Heart left ventricle (tissue), 16 donors: ENCODE measurements around the gene HAUS8. TPM values are rescaled to one million over a fixed set of nuclear protein-coding genes. Genes with fewer than 3 reads are reported as not detected.
"Not testable (repeated sequence)": the region's sequence is repeated elsewhere in the genome, so short reads cannot be mapped to it uniquely, and the experiment has no call there.

Experiments used
- ATAC-seq, 4 donors: fragments of 200-7000 bp; cut with Tn5 transposase; one replicate each; pipeline ENCODE4 v1.9.1; 2020 to 2022; ENCODE audit warnings: moderate library complexity in 4 of 4, mild to moderate bottlenecking in 3 of 4, moderate number of reproducible peaks in 1 of 4
- DNase-seq, 5 donors: peaks; one replicate each; pipeline ENCODE4 v3.0.0-alpha.2; 2020
- H3K27ac ChIP-seq, 12 donors: fragments of 200-600 bp; sonication (generic) in 4 of 12; one replicate each; pipeline versions ENCODE4 v1.5.0 to v1.8.0; 2016 to 2022; ENCODE audit warnings: mild to moderate bottlenecking in 2 of 12
- H3K27me3 ChIP-seq, 9 donors: fragments of 200-600 bp; sonication (generic) in 2 of 9; one replicate each; pipeline versions ENCODE4 v1.5.1 to v1.8.0; 2016 to 2022; ENCODE audit warnings: mild to moderate bottlenecking in 3 of 9
- H3K36me3 ChIP-seq, 9 donors: fragments of 200-600 bp; sonication (generic) in 2 of 9; one replicate each; pipeline versions ENCODE4 v1.5.0 to v1.8.0; 2018 to 2022; ENCODE audit warnings: mild to moderate bottlenecking in 2 of 9
- H3K4me1 ChIP-seq, 12 donors: fragments of 200-600 bp; sonication (generic) in 4 of 12; one replicate each; pipeline versions ENCODE4 v1.5.0 to v1.8.0; 2016 to 2022; ENCODE audit warnings: mild to moderate bottlenecking in 3 of 12
- H3K4me3 ChIP-seq, 12 donors: fragments of 200-600 bp; sonication (generic) in 4 of 12; one replicate each; pipeline versions ENCODE4 v1.5.0 to v1.8.0; 2017 to 2022; ENCODE audit warnings: mild to moderate bottlenecking in 9 of 12, moderate library complexity in 4 of 12
- H3K9me3 ChIP-seq, 12 donors: fragments of 200-600 bp; sonication (generic) in 4 of 12; one replicate each; pipeline versions ENCODE4 v1.5.0 to v1.8.0; 2016 to 2022; ENCODE audit warnings: mild to moderate bottlenecking in 1 of 12
- CTCF ChIP-seq, 12 donors: fragments of 200-600 bp; sonication (generic) in 4 of 12; IDR thresholded peaks; one replicate each; pipeline versions ENCODE4 v1.5.0 to v1.8.0; 2018 to 2022; ENCODE audit warnings: antibody characterized with exemption in 12 of 12, mild to moderate bottlenecking in 5 of 12
- POLR2A ChIP-seq, 2 donors: fragments of 450-650 bp; IDR thresholded peaks; one replicate each; pipeline ENCODE4 v1.6.1; 2017; ENCODE audit warnings: antibody characterized with exemption in 2 of 2, mild to moderate bottlenecking in 2 of 2, moderate library complexity in 2 of 2
- WGBS, 4 donors: extraction: QIAGEN DNeasy Blood & Tissue Kit in 2 of 4; methylation state at CpG; one replicate each; pipeline versions ENCODE4 v1.1.5 to v1.1.7; 2013 to 2018; 5-methylcytosine and 5-hydroxymethylcytosine counted together
- intact Hi-C, 10 donors: fragments of 100-400 bp; cut with DNase I; formaldehyde crosslinking; loops; one replicate each; pipeline versions ENCODE4 v1.11.1 to v1.14.2; 2022
- polyA plus RNA-seq, 2 donors: library from polyadenylated mRNA; stranded (reverse); fragments of 200-250 nt; gene quantifications; one replicate each; pipeline ENCODE4 v1.2.3, GENCODE V29; 2013
- total RNA-seq, 9 donors: library from RNA; depleted of rRNA in 2 of 9; stranded (reverse); fragments of >200 nt in 2 of 9; fragmentation: NEBNext Ultra II Directional in 3 of 9; extraction: Animal tissue kit (Norgen Biotek cat#: 25700) in 3 of 9; gene quantifications; one replicate each; pipeline versions ENCODE4 v1.1.0 to v1.2.4, GENCODE V29; 2016 to 2023
- donor health status: ischemic (EF 13 %, LVEDD 7.1; RV severe dilation, severe dysfunction).
- donor health status: healthy with polysubstance abuse.
- donor health status: DM: no; HTN: yes; CAD: no.
- donor health status: DM: no; HTN: no; CAD: no.
- donor health status: ischemic (EF 25% LVEDD 6.9; RV normal size, moderate dysfunction).
- donor health status: ischemic (EF 25% LVEDD 5.7; RV mildly dilated, moderate dysfunction).
- donor health status: healthy.
- donor health status: DM: yes; HTN: yes; CAD: no.
- donor health status: ischemic (EF 35%, LVEDD 5.7; RV mildly dilated, moderate dysfunction).
- donor health status: nonischemic (EF 11% LVEDD 7.7; RV severe dilation, severe dysfunction).
- donor health status: DM: yes; HTN: yes; CAD: no.
- donor health status: PGD.
- donor health status: ischemic (EF 29% LVEDD 5.4; RV normal size, mild dysfunction).
- donor health status: nonischemic (EF 23%, LVEDD 6.1; RV moderate dilation, normal function).

HAUS8 gene
- total and polyA plus RNA-seq, 11 donors, result 2.1 to 9.2 (median 4.7) TPM

GRCh38 chr19:17095141-17095919 is 20.1 kb upstream of the HAUS8 start:
- peaks cover 0 to 70% (median 32%) of the 10 kb centered on the region in 12 donors for H3K4me1 ChIP-seq
- intact Hi-C loops, result loop anchor here in 1 of 10 donors (5.0 kb wide), 1 partner anchor 42 kb away; no protein-coding TSS in a partner anchor
- H3K36me3 ChIP-seq, result peaks cover 0 to 12% (median 0%) of the 10 kb centered on the region in 9 donors
- peak overlapping the region in 10 of 12 donors; percentile 43 to 82 (median 67) for H3K27ac ChIP-seq
- no peaks in the 10 kb centered on the region for H3K9me3 ChIP-seq
- DNase-seq (peak in 3 of 5 donors; percentile 55 to 73 (median 73)), ATAC-seq (peak; percentile 58 to 87 (median 80))
- WGBS, 4 donors, result 68 to 76% (median 72%) methylated on average over 23 of the region's 23 CpGs
- no peak for TF ChIP-seq CTCF (IDR thresholded peaks at IDR 0.05)
- no peak for TF ChIP-seq POLR2A (IDR thresholded peaks at IDR 0.05)
- H3K4me3 ChIP-seq, result no peak overlapping the region
- no peaks in the 10 kb centered on the region for H3K27me3 ChIP-seq

GRCh38 chr19:17094694-17095093 is 19.4 kb upstream of the HAUS8 start:
- Histone ChIP-seq H3K36me3 (peaks cover 0 to 12% (median 0%) of the 10 kb centered on the region in 9 donors), H3K4me1 (peaks cover 0 to 77% (median 35%) of the 10 kb centered on the region in 12 donors), H3K27ac (peak overlapping the region in 10 of 12 donors; percentile 43 to 82 (median 67))
- not testable (repeated sequence) for H3K9me3 ChIP-seq, ATAC-seq, H3K27me3 ChIP-seq, H3K4me3 ChIP-seq, DNase-seq
- intact Hi-C loops, result loop anchor here in 1 of 10 donors (5.0 kb wide), 1 partner anchor 43 kb away; no protein-coding TSS in a partner anchor
- WGBS, 4 donors, result 74 to 90% (median 81%) methylated on average over 3 of the region's 3 CpGs

GRCh38 chr19:17092696-17093095 is 17.4 kb upstream of the HAUS8 start:
- no peak for DNase-seq
- ATAC-seq, result no peak
- WGBS, 4 donors, result 86 to 96% (median 92%) methylated on average over 2 of the region's 2 CpGs
- Histone ChIP-seq H3K4me1 (peaks cover 0 to 84% (median 40%) of the 10 kb centered on the region in 12 donors), H3K4me3 (no peak overlapping the region), H3K36me3 (peaks cover 0 to 8% (median 0%) of the 10 kb centered on the region in 9 donors), H3K9me3 (no peaks in the 10 kb centered on the region), H3K27ac (peak overlapping the region in 1 of 12 donors; percentile 87), H3K27me3 (no peaks in the 10 kb centered on the region)
- intact Hi-C loops, result no loop called here
- TF ChIP-seq POLR2A (IDR thresholded peaks at IDR 0.05) (no peak), CTCF (IDR thresholded peaks at IDR 0.05) (no peak)

GRCh38 chr19:17091758-17092333 is 16.6 kb upstream of the HAUS8 start:
- Histone ChIP-seq H3K9me3 (no peaks in the 10 kb centered on the region), H3K4me1 (peaks cover 0 to 76% (median 32%) of the 10 kb centered on the region in 12 donors), H3K27me3 (no peaks in the 10 kb centered on the region), H3K4me3 (peak overlapping the region in 1 of 12 donors; percentile 13), H3K27ac (peak overlapping the region in 3 of 12 donors; percentile 37 to 87 (median 78)), H3K36me3 (peaks cover 0 to 15% (median 0%) of the 10 kb centered on the region in 9 donors)
- intact Hi-C loops, result no loop called here
- DNase-seq (peak; percentile 51 to 81 (median 63)), ATAC-seq (peak in 3 of 4 donors; percentile 33 to 67 (median 60))
- TF ChIP-seq CTCF (IDR thresholded peaks at IDR 0.05) (no peak), POLR2A (IDR thresholded peaks at IDR 0.05) (no peak)
- 70 to 84% (median 75%) methylated on average over 14 to 15 of the region's 15 CpGs for WGBS, 4 donors
